Colonic mucosa (tissue), 4 donors: ENCODE measurements around the gene ARHGAP26. TPM values are rescaled to one million over a fixed set of nuclear protein-coding genes. Genes with fewer than 3 reads are reported as not detected.
"Not testable (repeated sequence)": the region's sequence is repeated elsewhere in the genome, so short reads cannot be mapped to it uniquely, and the experiment has no call there.

ENCODE experiments used
- DNase-seq: peaks from one replicate; pipeline ENCODE4 v3.0.0-alpha.2; 2020
- H3K27ac ChIP-seq: fragments of 200-600 bp; one replicate; pipeline ENCODE4 v1.8.0; 2021
- H3K27me3 ChIP-seq: fragments of 200-600 bp; one replicate; pipeline ENCODE4 v1.8.0; 2021
- H3K36me3 ChIP-seq: fragments of 200-600 bp; one replicate; pipeline ENCODE4 v1.8.0; 2021
- H3K4me1 ChIP-seq: fragments of 200-600 bp; one replicate; pipeline ENCODE4 v1.8.0; 2021; ENCODE audit warnings: mild to moderate bottlenecking
- H3K4me3 ChIP-seq: fragments of 200-600 bp; one replicate; pipeline ENCODE4 v1.8.0; 2021
- H3K9ac ChIP-seq, 2 donors: one replicate each; pipeline ENCODE4 v1.7.0; 2013; ENCODE audit warnings: control low read depth in 2 of 2, low read depth in 2 of 2, low read length in 2 of 2
- H3K9me3 ChIP-seq: fragments of 200-600 bp; one replicate; pipeline ENCODE4 v1.8.0; 2021
- CTCF ChIP-seq: fragments of 200-600 bp; IDR thresholded peaks from one replicate; pipeline ENCODE4 v1.8.0; 2022; ENCODE audit warnings: antibody characterized with exemption, mild to moderate bottlenecking
- intact Hi-C: fragments of 100-400 bp; cut with DNase I; formaldehyde crosslinking; loops from one replicate; pipeline ENCODE4 v1.14.1; 2022
- total RNA-seq, 2 donors: library from RNA; stranded (reverse); fragmentation: NEBNext Ultra II Directional in 1 of 2; extraction: Animal tissue kit (Norgen Biotek cat#: 25700) in 1 of 2; gene quantifications; one replicate each; pipeline ENCODE4 v1.2.1, GENCODE V29; 2021
- donor health status: healthy.
- donor health status: DM: no; HTN: no; CAD: no.
- donor health status: DM: no; HTN: no; CAD: no.

Gene ARHGAP26
- total RNA-seq, 2 donors from 2014 or later: 59.1 to 74.0 TPM

- H3K36me3 ChIP-seq: no peaks in the 10 kb centered on the region
- no peak for TF ChIP-seq CTCF
- H3K9me3 ChIP-seq: no peaks in the 10 kb centered on the region
- intact Hi-C loops: no loop called here
- H3K27ac ChIP-seq: peak overlapping the region; percentile 58
- peaks cover 16% of the 10 kb centered on the region for H3K4me1 ChIP-seq
- H3K27me3 ChIP-seq: no peaks in the 10 kb centered on the region
- no peak overlapping the region for H3K4me3 ChIP-seq
- peak overlapping the region in 1 of 2 donors; percentile 51 for H3K9ac ChIP-seq
- DNase-seq: no peak
Observed at GRCh38 chr5:142981475-142981874, 211.3 kb downstream of the ARHGAP26 start.

- H3K4me1 ChIP-seq: peaks cover 16% of the 10 kb centered on the region
- H3K4me3 ChIP-seq: no peak overlapping the region
- no peaks in the 10 kb centered on the region for H3K9me3 ChIP-seq
- no peaks in the 10 kb centered on the region for H3K27me3 ChIP-seq
- no peak for TF ChIP-seq CTCF
- DNase-seq: peak; percentile 91
- peak overlapping the region in 1 of 2 donors; percentile 51 for H3K9ac ChIP-seq
- no peaks in the 10 kb centered on the region for H3K36me3 ChIP-seq
- intact Hi-C loops: no loop called here
- peak overlapping the region; percentile 58 for H3K27ac ChIP-seq
Observed at GRCh38 chr5:142981886-142982820, 212.0 kb downstream of the ARHGAP26 start.

GRCh38 chr5:142982821-142983200 is 212.6 kb downstream of the ARHGAP26 start:
- H3K9me3 ChIP-seq: no peaks in the 10 kb centered on the region
- no peak for DNase-seq

GRCh38 chr5:142984011-142984410 is 213.8 kb downstream of the ARHGAP26 start:
- DNase-seq: no peak
- Histone ChIP-seq H3K27ac (no peak overlapping the region), H3K9ac (no peak overlapping the region), H3K4me3 (no peak overlapping the region), H3K27me3 (no peaks in the 10 kb centered on the region), H3K36me3 (no peaks in the 10 kb centered on the region), H3K9me3 (no peaks in the 10 kb centered on the region), H3K4me1 (peaks cover 16% of the 10 kb centered on the region)
- TF ChIP-seq CTCF: no peak
- intact Hi-C loops: no loop called here

More at GRCh38 chr5:142982821-142983200, 212.6 kb downstream of the ARHGAP26 start:
- H3K27ac ChIP-seq: peak overlapping the region; percentile 58
- H3K36me3 ChIP-seq: no peaks in the 10 kb centered on the region
- intact Hi-C loops: no loop called here
- TF ChIP-seq CTCF: no peak
- H3K27me3 ChIP-seq: no peaks in the 10 kb centered on the region
- peak overlapping the region; percentile 47 to 51 for H3K9ac ChIP-seq
- no peak overlapping the region for H3K4me3 ChIP-seq
- H3K4me1 ChIP-seq: peaks cover 16% of the 10 kb centered on the region

- H3K36me3 ChIP-seq: no peaks in the 10 kb centered on the region
- TF ChIP-seq CTCF: no peak
- no peak for DNase-seq
- H3K9me3 ChIP-seq: no peaks in the 10 kb centered on the region
- no peak overlapping the region for H3K27ac ChIP-seq
- intact Hi-C loops: no loop called here
- no peak overlapping the region for H3K9ac ChIP-seq
- no peak overlapping the region for H3K4me3 ChIP-seq
- peaks cover 16% of the 10 kb centered on the region for H3K4me1 ChIP-seq
- no peaks in the 10 kb centered on the region for H3K27me3 ChIP-seq
Observed at GRCh38 chr5:142984525-142984924, 214.3 kb downstream of the ARHGAP26 start.

- H3K27me3 ChIP-seq, intact Hi-C loops, H3K9ac ChIP-seq, DNase-seq, H3K36me3 ChIP-seq, H3K9me3 ChIP-seq, H3K4me3 ChIP-seq, H3K4me1 ChIP-seq, H3K27ac ChIP-seq: not testable (repeated sequence)
Observed at GRCh38 chr5:142989270-142989669, 219.1 kb downstream of the ARHGAP26 start.

- H3K4me1 ChIP-seq, H3K9me3 ChIP-seq, H3K27ac ChIP-seq, intact Hi-C loops, H3K9ac ChIP-seq, DNase-seq, H3K27me3 ChIP-seq, H3K36me3 ChIP-seq, H3K4me3 ChIP-seq: not testable (repeated sequence)
Observed at GRCh38 chr5:142990073-142990472, 219.9 kb downstream of the ARHGAP26 start.
